Activated gamma-delta T cell (primary cell): ENCODE data around the gene CDH24.
A peak's percentile ranks its signal among the peaks of the same experiment; 100 is the strongest.
"Not testable (repeated sequence)": the region's sequence is repeated elsewhere in the genome, so short reads cannot be mapped to it uniquely, and the experiment has no call there.

Experiments used
- DNase-seq: peaks from one replicate; lab custom pipeline; 2025; lab: John Stamatoyannopoulos, UW

The CDH24 gene

GRCh38 chr14:23020143-23021128, 36.9 kb downstream of the CDH24 start:
- no peak for DNase-seq

GRCh38 chr14:23018107-23018506, 39.2 kb downstream of the CDH24 start:
- DNase-seq: no peak

GRCh38 chr14:23017091-23017490, 40.2 kb downstream of the CDH24 start:
- no peak for DNase-seq

DNA sequence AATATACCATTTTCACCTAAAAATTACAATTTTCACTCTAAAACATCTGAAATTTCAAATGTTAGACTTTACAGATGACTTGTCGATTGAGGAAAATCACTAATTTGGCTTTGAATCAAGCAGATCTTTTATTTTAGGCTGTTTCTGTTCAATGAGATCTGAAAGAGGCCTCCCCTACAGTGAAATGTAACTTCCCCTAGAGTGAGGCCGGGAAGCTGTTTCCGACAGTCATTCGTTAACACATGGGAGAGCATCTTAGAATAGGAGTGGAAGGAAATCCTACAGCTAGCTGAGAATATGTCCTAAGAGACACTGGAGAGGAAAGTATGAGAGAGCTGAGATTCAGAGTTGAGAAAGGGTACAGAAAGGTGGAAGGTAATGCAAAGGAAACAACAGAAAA, 41.7 kb downstream of the CDH24 start:
- DNase-seq: no peak

- not testable (repeated sequence) for DNase-seq
These were observed 43.6 kb downstream of the CDH24 start for GRCh38 chr14:23013749-23014054.

GRCh38 chr14:23013054-23013748, 44.1 kb downstream of the CDH24 start:
- no peak for DNase-seq

- peak; percentile 55 for DNase-seq
These were observed 47.2 kb downstream of the CDH24 start, which contains the start of gene C14orf93 for GRCh38 chr14:23009939-23010726. Gene C14orf93 (minus strand): TSS chr14:23010143. CDS start chr14:22999023, 11,120 bp downstream.

GRCh38 chr14:23009483-23009938, 47.8 kb downstream of the CDH24 start:
- DNase-seq: no peak

GRCh38 chr14:23008831-23009230, 48.5 kb downstream of the CDH24 start:
- no peak for DNase-seq

DNA sequence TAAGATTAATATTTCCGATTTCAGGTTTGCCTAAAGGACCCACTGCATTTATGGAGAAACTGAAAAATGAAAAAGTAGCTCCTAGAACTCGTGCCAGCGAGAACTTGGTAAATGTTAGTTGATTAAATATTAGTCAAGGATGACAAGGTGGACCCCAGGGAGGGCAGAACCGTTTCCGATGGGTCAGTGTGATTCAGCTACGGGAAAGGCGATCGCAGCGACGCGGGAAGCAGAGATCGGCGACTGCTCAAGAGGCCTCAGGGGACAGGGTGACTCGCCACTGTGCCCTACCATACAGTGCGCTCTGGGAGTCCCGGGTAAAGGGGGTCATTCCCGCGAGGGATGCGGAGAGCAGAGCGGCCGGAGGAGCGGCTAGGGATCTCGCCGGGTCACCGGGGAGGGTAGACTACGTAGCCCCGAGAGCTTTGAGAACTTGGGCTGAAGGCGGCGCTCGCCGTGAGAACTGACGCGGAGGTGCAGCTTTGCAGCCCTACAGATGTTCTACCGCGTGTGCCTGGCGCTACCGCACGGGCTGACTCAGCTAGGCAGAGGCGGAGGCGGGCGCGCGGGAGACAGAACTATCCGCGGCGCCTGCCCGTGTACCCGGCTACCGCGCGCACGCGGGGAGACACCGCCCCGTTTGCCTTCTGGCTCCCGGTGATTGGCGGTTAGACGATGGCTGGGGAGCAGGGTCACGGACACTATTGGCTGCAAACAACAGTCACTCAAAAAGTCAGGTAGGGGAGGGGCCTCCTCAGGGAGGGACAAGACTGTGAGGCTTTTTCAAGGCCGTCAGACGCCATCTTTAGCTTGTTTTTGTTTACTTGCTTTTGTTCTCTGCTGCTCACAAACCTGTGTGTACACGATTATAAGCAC, 50.5 kb downstream of the CDH24 start:
- DNase-seq: peak; percentile 93

DNA sequence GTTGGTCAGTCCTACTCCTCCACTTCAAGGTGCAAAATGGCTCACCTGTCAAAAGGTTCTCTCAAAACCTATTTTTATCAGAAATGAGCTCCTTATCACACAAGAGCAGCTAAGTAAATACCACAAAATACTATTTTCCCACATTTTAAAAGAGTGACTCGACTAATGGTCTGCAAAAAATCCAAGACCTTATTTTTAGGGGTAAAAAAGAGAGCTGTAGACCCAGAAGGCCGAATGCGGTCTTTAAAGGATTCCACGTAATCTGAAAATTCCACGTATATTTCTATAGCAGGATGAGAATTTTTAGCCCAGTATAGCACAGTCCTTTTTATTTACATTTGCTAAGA, 51.2 kb downstream of the CDH24 start:
- DNase-seq: no peak

- no peak for DNase-seq
These were observed 51.7 kb downstream of the CDH24 start for GRCh38 chr14:23005451-23006187.

DNA sequence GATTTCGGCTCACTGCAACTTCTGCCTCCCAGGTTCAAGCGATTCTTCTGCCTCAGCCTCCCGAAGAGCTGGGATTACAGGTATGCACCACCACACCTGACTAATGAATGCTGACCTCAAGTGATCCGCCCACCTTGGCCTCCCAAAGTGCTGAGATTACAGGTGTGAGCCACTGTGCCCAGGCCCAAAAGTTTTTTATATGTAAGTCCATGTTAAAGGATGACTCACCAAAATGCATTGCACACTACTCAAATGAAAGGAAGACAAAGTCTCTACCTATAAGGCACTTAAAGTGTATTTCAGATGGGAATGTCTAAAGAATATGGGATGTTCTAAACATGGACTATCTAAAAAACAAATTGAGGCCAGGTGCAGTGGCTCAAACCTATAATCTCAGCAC, 53.0 kb downstream of the CDH24 start:
- DNase-seq: not testable (repeated sequence)

GRCh38 chr14:23002592-23002991, 54.7 kb downstream of the CDH24 start:
- no peak for DNase-seq

DNA sequence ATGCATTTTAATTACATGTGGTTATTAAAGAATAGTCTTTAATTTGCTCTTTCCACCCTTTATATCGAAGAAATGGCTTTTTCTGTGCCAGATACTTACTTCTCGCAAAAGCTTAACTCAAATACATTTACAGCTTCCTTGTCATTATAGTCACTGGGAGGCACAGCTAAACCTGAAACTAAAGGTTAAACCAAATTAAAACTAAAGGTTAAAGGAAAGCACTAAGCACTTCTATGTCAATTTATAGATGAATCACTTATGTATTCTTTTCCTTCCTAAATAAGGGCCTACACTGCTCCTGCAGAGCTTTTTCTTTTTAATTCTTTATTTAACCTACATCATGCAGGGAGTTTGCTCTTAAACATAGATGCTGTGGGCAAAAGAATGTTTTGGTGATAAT, 56.5 kb downstream of the CDH24 start:
- no peak for DNase-seq

DNA sequence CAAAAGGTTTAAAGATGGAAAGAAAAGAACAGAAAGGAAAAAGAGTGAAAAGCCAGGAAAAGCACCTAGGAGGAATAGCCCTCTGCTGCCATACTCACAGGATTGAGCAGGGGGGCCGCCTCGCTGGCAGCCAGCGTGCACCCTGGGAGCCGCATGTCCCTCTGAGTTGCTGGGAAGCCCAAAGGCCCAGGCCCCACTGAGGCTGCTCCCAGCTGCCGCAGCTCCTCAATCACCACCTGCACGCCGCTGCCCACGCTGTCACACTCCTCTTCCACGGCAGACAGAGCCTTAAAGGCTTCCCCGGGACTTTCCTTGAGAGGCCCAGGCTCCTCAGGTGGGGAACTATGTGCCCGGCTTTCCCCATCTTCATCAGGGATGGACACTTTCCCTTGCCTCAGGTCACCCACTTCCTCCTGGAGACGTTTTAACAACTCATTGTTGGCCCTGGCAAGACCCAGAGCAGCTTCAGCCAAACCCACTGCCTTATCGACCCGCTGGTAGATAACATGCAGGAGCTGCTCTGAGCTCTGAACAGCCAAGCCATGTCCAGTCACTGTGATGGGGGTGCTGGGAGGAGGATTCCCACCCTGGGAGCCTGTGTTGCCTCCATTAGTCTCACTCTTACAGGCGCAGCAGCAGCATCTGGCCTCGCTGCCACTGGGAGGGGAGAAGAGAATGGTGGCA, 58.8 kb downstream of the CDH24 start:
- no peak for DNase-seq

- DNase-seq: no peak
These were observed 59.5 kb downstream of the CDH24 start for GRCh38 chr14:22997676-22998323.
